ENCODE results near the gene HDX. TPM values are rescaled to one million over a fixed set of nuclear protein-coding genes. Genes with fewer than 3 reads are reported as not detected.

The HDX gene
- total RNA-seq, 1 experiment from 2014 or later, result 5.3 TPM

- in situ Hi-C loops (cut with HindIII; ENCODE audit: low pct_unique_long_range_greater_than_20kb, low sequenced_read_pairs), result no loop called here
- ChIA-PET POLR2A (no interaction called here), CTCF (no interaction called here)
- no peak overlapping the region for H3K4me3 ChIP-seq (ENCODE audit: low read depth in 2 of 2, low read length in 2 of 2)
- H3K27me3 ChIP-seq (ENCODE audit: control insufficient read depth, insufficient read depth, low read length), result no peaks in the 10 kb centered on the region
- H3K9me3 ChIP-seq (ENCODE audit: control insufficient read depth, insufficient read depth, low read depth, low read length), result no peaks in the 10 kb centered on the region
- no peaks in the 10 kb centered on the region for H3K36me3 ChIP-seq (ENCODE audit: control insufficient read depth, insufficient read depth, low read length)
- H3K4me1 ChIP-seq (ENCODE audit: control insufficient read depth, insufficient read depth, low read length), result no peaks in the 10 kb centered on the region
- no peak overlapping the region for H3K27ac ChIP-seq (ENCODE audit: low read length)
- no peak for ATAC-seq
- DNase-seq (ENCODE audit: low read depth, low spot score), result no peak
- BruUV-seq (replicated peaks), result no TSS peak
- TF ChIP-seq POLR2AphosphoS5 (IDR thresholded peaks at IDR 0.05; ENCODE audit: low read depth, low read length), result no peak
- TF ChIP-seq TCF7L2 (IDR thresholded peaks at IDR 0.05; ENCODE audit: low read depth, low read length), result no peak
- TF ChIP-seq, protein P1, sequence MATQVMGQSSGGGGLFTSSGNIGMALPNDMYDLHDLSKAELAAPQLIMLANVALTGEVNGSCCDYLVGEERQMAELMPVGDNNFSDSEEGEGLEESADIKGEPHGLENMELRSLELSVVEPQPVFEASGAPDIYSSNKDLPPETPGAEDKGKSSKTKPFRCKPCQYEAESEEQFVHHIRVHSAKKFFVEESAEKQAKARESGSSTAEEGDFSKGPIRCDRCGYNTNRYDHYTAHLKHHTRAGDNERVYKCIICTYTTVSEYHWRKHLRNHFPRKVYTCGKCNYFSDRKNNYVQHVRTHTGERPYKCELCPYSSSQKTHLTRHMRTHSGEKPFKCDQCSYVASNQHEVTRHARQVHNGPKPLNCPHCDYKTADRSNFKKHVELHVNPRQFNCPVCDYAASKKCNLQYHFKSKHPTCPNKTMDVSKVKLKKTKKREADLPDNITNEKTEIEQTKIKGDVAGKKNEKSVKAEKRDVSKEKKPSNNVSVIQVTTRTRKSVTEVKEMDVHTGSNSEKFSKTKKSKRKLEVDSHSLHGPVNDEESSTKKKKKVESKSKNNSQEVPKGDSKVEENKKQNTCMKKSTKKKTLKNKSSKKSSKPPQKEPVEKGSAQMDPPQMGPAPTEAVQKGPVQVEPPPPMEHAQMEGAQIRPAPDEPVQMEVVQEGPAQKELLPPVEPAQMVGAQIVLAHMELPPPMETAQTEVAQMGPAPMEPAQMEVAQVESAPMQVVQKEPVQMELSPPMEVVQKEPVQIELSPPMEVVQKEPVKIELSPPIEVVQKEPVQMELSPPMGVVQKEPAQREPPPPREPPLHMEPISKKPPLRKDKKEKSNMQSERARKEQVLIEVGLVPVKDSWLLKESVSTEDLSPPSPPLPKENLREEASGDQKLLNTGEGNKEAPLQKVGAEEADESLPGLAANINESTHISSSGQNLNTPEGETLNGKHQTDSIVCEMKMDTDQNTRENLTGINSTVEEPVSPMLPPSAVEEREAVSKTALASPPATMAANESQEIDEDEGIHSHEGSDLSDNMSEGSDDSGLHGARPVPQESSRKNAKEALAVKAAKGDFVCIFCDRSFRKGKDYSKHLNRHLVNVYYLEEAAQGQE (IDR thresholded peaks at IDR 0.05; ENCODE audit: insufficient read depth in 1 of 2, low read depth in 2 of 2, low read length in 1 of 2), result no peak
- TF ChIP-seq SIN3A (IDR thresholded peaks at IDR 0.05; ENCODE audit: borderline replicate concordance, insufficient read depth, low read depth, low read length), result no peak
- TF ChIP-seq CTCF (IDR thresholded peaks at IDR 0.05), result peak; percentile 53; the same call in 1 of the 2 replicates
- intact Hi-C loops (cut with micrococcal nuclease; ENCODE audit: unreplicated experiment), result no loop called here
These were observed 162.5 kb downstream of the HDX start for GRCh38 chrX:84339507-84340364.

GRCh38 chrX:84336646-84337045 lies 165.6 kb downstream of the HDX start:
- POLR2A ChIA-PET, result no interaction called here
- H3K4me3 ChIP-seq (ENCODE audit: low read depth in 2 of 2, low read length in 2 of 2), result no peak overlapping the region
- no peak overlapping the region for H3K27ac ChIP-seq (ENCODE audit: low read length)
- no peaks in the 10 kb centered on the region for H3K4me1 ChIP-seq (ENCODE audit: control insufficient read depth, insufficient read depth, low read length)
- ATAC-seq (no peak), DNase-seq (ENCODE audit: low read depth, low spot score) (no peak)
- no peaks in the 10 kb centered on the region for H3K27me3 ChIP-seq (ENCODE audit: control insufficient read depth, insufficient read depth, low read length)
- CTCF ChIA-PET, result no interaction called here
- no TSS peak for BruUV-seq (replicated peaks)
- intact Hi-C loops (cut with micrococcal nuclease; ENCODE audit: unreplicated experiment), result no loop called here
- no peak for TF ChIP-seq SIN3A (IDR thresholded peaks at IDR 0.05; ENCODE audit: borderline replicate concordance, insufficient read depth, low read depth, low read length)
- TF ChIP-seq TCF7L2 (IDR thresholded peaks at IDR 0.05; ENCODE audit: low read depth, low read length), result no peak
- no peak for TF ChIP-seq CTCF (IDR thresholded peaks at IDR 0.05)
- TF ChIP-seq, protein P1 (IDR thresholded peaks at IDR 0.05; ENCODE audit: insufficient read depth in 1 of 2, low read depth in 2 of 2, low read length in 1 of 2), result no peak
- no peaks in the 10 kb centered on the region for H3K9me3 ChIP-seq (ENCODE audit: control insufficient read depth, insufficient read depth, low read depth, low read length)
- H3K36me3 ChIP-seq (ENCODE audit: control insufficient read depth, insufficient read depth, low read length), result no peaks in the 10 kb centered on the region
- in situ Hi-C loops (cut with HindIII; ENCODE audit: low pct_unique_long_range_greater_than_20kb, low sequenced_read_pairs), result no loop called here

All from Panc1 (cell line).